HCT116 (cell line): ENCODE measurements around the gene ANAPC4. TPM values are rescaled to one million over a fixed set of nuclear protein-coding genes. Genes with fewer than 3 reads are reported as not detected.

Source experiments
- ATAC-seq: fragments of 200-7000 bp; cut with Tn5 transposase; 2 replicates; pipeline ENCODE4 v1.9.1; 2020; ENCODE audit warnings: mild to moderate bottlenecking, moderate library complexity
- BruUV-seq: library from RNA; stranded (reverse); fragments of 400-500 nt; replicated peaks from 2 replicates; lab custom pipeline; 2021; lab: Mats Ljungman, UMichigan
- CTCF ChIA-PET: fragments of 300-600 bp; sonication (Branson Sonifier 250); formaldehyde crosslinking; loops from one replicate; lab custom pipeline; 2021; ENCODE audit warnings: antibody characterized with exemption; lab: Charles Lee
- POLR2A ChIA-PET: fragments of 300-600, 350-600 bp; sonication (Branson Sonifier 250); formaldehyde crosslinking; loops from one replicate; lab custom pipeline; 2021; ENCODE audit warnings: antibody characterized with exemption; lab: Charles Lee
- RAD21 ChIA-PET, 2 experiments: fragments of 300-600 bp; sonication (Branson Sonifier 250); formaldehyde crosslinking; loops; one replicate each; lab custom pipeline; 2023; ENCODE audit warnings: low total read pairs in 2 of 2; ENCODE audit not compliant: uncharacterized antibody in 2 of 2, unreplicated experiment in 2 of 2, low non-redundant PET in 1 of 2; lab: Charles Lee
- DNase-seq: peaks from one replicate; pipeline ENCODE4 v3.0.0-alpha.2; 2010; ENCODE audit warnings: low read depth, low spot score
- H2AFZ ChIP-seq: fragments of 200-600 bp; shearing (Covaris generic), sonication (generic); 2 replicates; pipeline ENCODE4 v1.6.1; 2017; ENCODE audit warnings: low read depth, mixed run types, mixed read lengths, antibody characterized with exemption, low read length; ENCODE audit not compliant: poor library complexity, severe bottlenecking
- H3K27ac ChIP-seq: 2 replicates; pipeline ENCODE4 v1.5.1; 2012; ENCODE audit warnings: low read depth, low read length
- H3K27me3 ChIP-seq: fragments of 200-600 bp; sonication (generic); 2 replicates; pipeline ENCODE4 v1.6.1; 2016; ENCODE audit warnings: mixed run types, low read length, mixed read lengths; ENCODE audit not compliant: insufficient read depth
- H3K36me3 ChIP-seq, 2 experiments: fragments of 200-500 bp in 1 of 2; fragments of 200-600 bp in 1 of 2; sonication (Bioruptor generic) in 1 of 2; sonication (generic) in 1 of 2; 2 replicates each; pipeline versions ENCODE4 v1.5.1 to v1.6.1; 2014 to 2016; ENCODE audit warnings: low read length in 2 of 2, inconsistent platforms in 1 of 2, mixed read lengths in 1 of 2, mixed run types in 1 of 2; ENCODE audit not compliant: insufficient read depth in 2 of 2, control insufficient read depth in 1 of 2
- H3K4me1 ChIP-seq, 2 experiments: fragments of 200-600 bp in 1 of 2; sonication (generic) in 1 of 2; 2 replicates each; pipeline versions ENCODE4 v1.5.1 to v1.6.1; 2012 to 2017; ENCODE audit warnings: low read length in 2 of 2, inconsistent platforms in 1 of 2, mild to moderate bottlenecking in 1 of 2, mixed read lengths in 1 of 2, mixed run types in 1 of 2, moderate library complexity in 1 of 2; ENCODE audit not compliant: insufficient read depth in 2 of 2, control insufficient read depth in 1 of 2
- H3K4me2 ChIP-seq: fragments of 200-600 bp; sonication (generic); 2 replicates; pipeline ENCODE4 v1.6.1; 2017; ENCODE audit warnings: mixed run types, low read length, mixed read lengths
- H3K4me3 ChIP-seq, 2 experiments: fragments of 200-600 bp in 1 of 2; sonication (generic) in 1 of 2; replicated peaks in 1 of 2; 2 replicates each; pipeline ENCODE4 v1.5.1; 2011 to 2016; ENCODE audit warnings: low read length in 2 of 2, control low read depth in 1 of 2, low read depth in 1 of 2, mild to moderate bottlenecking in 1 of 2, mixed read lengths in 1 of 2, mixed run types in 1 of 2
- H3K79me2 ChIP-seq: fragments of 200-600 bp; sonication (generic); 2 replicates; pipeline ENCODE4 v1.6.1; 2017; ENCODE audit warnings: mild to moderate bottlenecking, mixed run types, low read length, moderate library complexity, mixed read lengths; ENCODE audit not compliant: insufficient read depth
- H3K9ac ChIP-seq: fragments of 200-600 bp; sonication (generic); 2 replicates; pipeline ENCODE4 v1.6.1; 2016; ENCODE audit warnings: low read length, mixed read lengths
- H3K9me2 ChIP-seq: fragments of 200-600 bp; sonication (generic), shearing (Covaris generic); 2 replicates; pipeline ENCODE4 v1.6.1; 2017; ENCODE audit warnings: mixed run types, mild to moderate bottlenecking, moderate library complexity; ENCODE audit not compliant: insufficient read depth
- H3K9me3 ChIP-seq, 2 experiments: fragments of 200-500 bp in 1 of 2; fragments of 200-600 bp in 1 of 2; sonication (Bioruptor generic) in 1 of 2; sonication (generic) in 1 of 2; 2 replicates each; pipeline ENCODE4 v1.6.1; 2014 to 2017; ENCODE audit warnings: low read length in 2 of 2, mixed read lengths in 2 of 2, inconsistent platforms in 1 of 2, low read depth in 1 of 2, mild to moderate bottlenecking in 1 of 2, mixed run types in 1 of 2, moderate library complexity in 1 of 2; ENCODE audit not compliant: control insufficient read depth in 1 of 2, insufficient read depth in 1 of 2
- H4K20me1 ChIP-seq: fragments of 200-600 bp; sonication (generic), shearing (Covaris generic); 2 replicates; pipeline ENCODE4 v1.6.1; 2017; ENCODE audit warnings: mixed run types, mild to moderate bottlenecking, moderate library complexity; ENCODE audit not compliant: insufficient read depth
- CEBPB ChIP-seq: IDR thresholded peaks from 2 replicates; pipeline ENCODE4 v1.6.1; 2012; ENCODE audit warnings: low read depth
- EGR1 ChIP-seq: IDR thresholded peaks from 2 replicates; pipeline ENCODE4 v1.6.1; 2012; ENCODE audit warnings: low read depth
- ELF1 ChIP-seq: IDR thresholded peaks from 2 replicates; pipeline ENCODE4 v1.6.1; 2012; ENCODE audit warnings: low read depth, borderline replicate concordance
- EZH2phosphoT487 ChIP-seq: fragments of 200-600 bp; IDR thresholded peaks from 2 replicates; pipeline ENCODE4 v1.6.1; 2018; ENCODE audit warnings: antibody characterized with exemption, borderline replicate concordance
- FOSL1 ChIP-seq: IDR thresholded peaks from 2 replicates; pipeline ENCODE4 v1.6.1; 2012; ENCODE audit warnings: low read depth
- JUND ChIP-seq: IDR thresholded peaks from 2 replicates; pipeline ENCODE4 v1.6.1; 2012
- SIN3A ChIP-seq: IDR thresholded peaks from 2 replicates; pipeline ENCODE4 v1.6.1; 2012; ENCODE audit warnings: low read depth
- SP1 ChIP-seq: IDR thresholded peaks from 2 replicates; pipeline ENCODE4 v1.6.1; 2012; ENCODE audit warnings: low read depth
- SRF ChIP-seq: IDR thresholded peaks from 2 replicates; pipeline ENCODE4 v1.6.1; 2012; ENCODE audit warnings: low read depth
- TCF7L2 ChIP-seq: IDR thresholded peaks from 2 replicates; pipeline ENCODE4 v1.7.0; 2011; ENCODE audit warnings: borderline replicate concordance, inconsistent platforms; ENCODE audit not compliant: insufficient read depth, insufficient read length; ENCODE audit errors: extremely low read depth
- ZNF274 ChIP-seq: fragments of 200-500 bp; sonication (Bioruptor generic); IDR thresholded peaks from 2 replicates; pipeline ENCODE4 v1.6.1; 2014; ENCODE audit warnings: mild to moderate bottlenecking, low read depth, low read length, inconsistent platforms
- intact Hi-C: fragments of 100-400 bp; cut with micrococcal nuclease; formaldehyde crosslinking; loops from 2 replicates; pipeline ENCODE4 v1.10.0; 2022
- total RNA-seq: library from RNA; stranded (reverse); gene quantifications from one replicate; pipeline ENCODE4 v1.2.1, GENCODE V29; 2021; ENCODE audit not compliant: unreplicated experiment
- TF ChIP-seq, protein P1 (sequence below): IDR thresholded peaks from 2 replicates; pipeline ENCODE4 v1.6.1; 2012
- TF ChIP-seq, protein P2 (sequence below): IDR thresholded peaks from 2 replicates; pipeline ENCODE4 v1.6.1; 2011; ENCODE audit warnings: mild to moderate bottlenecking, low read length, moderate library complexity; ENCODE audit not compliant: insufficient replicate concordance; ENCODE audit errors: extremely low read depth
- TF ChIP-seq, protein P3 (sequence below): IDR thresholded peaks from 2 replicates; pipeline ENCODE4 v1.6.1; 2012; ENCODE audit warnings: low read depth
- TF ChIP-seq, protein P4 (sequence below), 3 experiments: fragments of 200-600 bp in 1 of 3; sonication (generic) in 1 of 3; IDR thresholded peaks in 2 of 3; conservative IDR thresholded peaks in 1 of 3; 2 replicates each; pipeline ENCODE4 v1.5.1; 2012 to 2017; ENCODE audit warnings: low read depth in 2 of 3, low read length in 2 of 3, antibody characterized with exemption in 1 of 3, borderline replicate concordance in 1 of 3, control low read depth in 1 of 3, mild to moderate bottlenecking in 1 of 3, mixed read lengths in 1 of 3, mixed run types in 1 of 3, moderate library complexity in 1 of 3; ENCODE audit not compliant: insufficient read depth in 1 of 3
- TF ChIP-seq, protein P5 (sequence below): IDR thresholded peaks from 2 replicates; pipeline ENCODE4 v1.6.1; 2012

The ANAPC4 gene
- total RNA-seq, 1 experiment from 2014 or later, result 29.2 TPM

DNA sequence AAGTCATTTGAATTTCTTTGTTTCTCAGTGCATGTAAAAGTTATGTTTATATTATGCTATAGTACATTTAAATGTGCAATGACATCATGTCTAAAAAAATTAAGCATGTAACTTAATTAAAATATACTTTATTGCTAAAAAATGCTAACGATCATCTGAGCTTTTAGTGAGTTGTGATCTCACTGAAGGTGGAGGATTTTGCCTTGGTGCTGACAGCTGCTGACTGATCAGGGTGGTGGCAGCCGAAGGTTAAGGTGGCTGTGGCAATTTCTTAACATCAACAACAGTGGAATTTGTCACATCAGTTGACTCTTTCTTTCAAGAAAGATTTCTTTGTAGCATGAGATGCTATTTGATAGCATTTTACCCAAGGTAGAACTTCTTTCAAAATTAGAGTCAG, 6.6 kb downstream of the ANAPC4 start:
- Histone ChIP-seq H3K79me2 (peaks cover 20% of the 10 kb centered on the region), H3K27ac (no peak overlapping the region), H3K4me1 (peaks cover 0 to 2% of the 10 kb centered on the region in 2 experiments; a peak in 1 of 4 replicates), H3K9me2 (no peaks in the 10 kb centered on the region), H3K9me3 (peaks cover 0 to 2% of the 10 kb centered on the region in 2 experiments; a peak in 1 of 4 replicates), H3K4me3 (no peak overlapping the region), H2AFZ (no peak overlapping the region), H3K27me3 (no peaks in the 10 kb centered on the region), H3K4me2 (no peak overlapping the region), H3K36me3 (peaks cover 12 to 22% of the 10 kb centered on the region in 2 experiments; a peak in 3 of 4 replicates), H4K20me1 (no peaks in the 10 kb centered on the region), H3K9ac (no peak overlapping the region)
- ChIA-PET RAD21 (no interaction called here), CTCF (no interaction called here), POLR2A (no interaction called here)
- no peak for TF ChIP-seq TCF7L2
- no peak for TF ChIP-seq JUND
- no peak for TF ChIP-seq EGR1
- no peak for TF ChIP-seq EZH2phosphoT487
- TF ChIP-seq, protein P1, sequence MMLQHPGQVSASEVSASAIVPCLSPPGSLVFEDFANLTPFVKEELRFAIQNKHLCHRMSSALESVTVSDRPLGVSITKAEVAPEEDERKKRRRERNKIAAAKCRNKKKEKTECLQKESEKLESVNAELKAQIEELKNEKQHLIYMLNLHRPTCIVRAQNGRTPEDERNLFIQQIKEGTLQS, result no peak
- no peak for TF ChIP-seq FOSL1
- TF ChIP-seq SIN3A, result no peak
- no peak for TF ChIP-seq SP1
- TF ChIP-seq, protein P2, sequence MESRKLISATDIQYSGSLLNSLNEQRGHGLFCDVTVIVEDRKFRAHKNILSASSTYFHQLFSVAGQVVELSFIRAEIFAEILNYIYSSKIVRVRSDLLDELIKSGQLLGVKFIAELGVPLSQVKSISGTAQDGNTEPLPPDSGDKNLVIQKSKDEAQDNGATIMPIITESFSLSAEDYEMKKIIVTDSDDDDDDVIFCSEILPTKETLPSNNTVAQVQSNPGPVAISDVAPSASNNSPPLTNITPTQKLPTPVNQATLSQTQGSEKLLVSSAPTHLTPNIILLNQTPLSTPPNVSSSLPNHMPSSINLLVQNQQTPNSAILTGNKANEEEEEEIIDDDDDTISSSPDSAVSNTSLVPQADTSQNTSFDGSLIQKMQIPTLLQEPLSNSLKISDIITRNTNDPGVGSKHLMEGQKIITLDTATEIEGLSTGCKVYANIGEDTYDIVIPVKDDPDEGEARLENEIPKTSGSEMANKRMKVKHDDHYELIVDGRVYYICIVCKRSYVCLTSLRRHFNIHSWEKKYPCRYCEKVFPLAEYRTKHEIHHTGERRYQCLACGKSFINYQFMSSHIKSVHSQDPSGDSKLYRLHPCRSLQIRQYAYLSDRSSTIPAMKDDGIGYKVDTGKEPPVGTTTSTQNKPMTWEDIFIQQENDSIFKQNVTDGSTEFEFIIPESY, result no peak
- TF ChIP-seq, protein P3, sequence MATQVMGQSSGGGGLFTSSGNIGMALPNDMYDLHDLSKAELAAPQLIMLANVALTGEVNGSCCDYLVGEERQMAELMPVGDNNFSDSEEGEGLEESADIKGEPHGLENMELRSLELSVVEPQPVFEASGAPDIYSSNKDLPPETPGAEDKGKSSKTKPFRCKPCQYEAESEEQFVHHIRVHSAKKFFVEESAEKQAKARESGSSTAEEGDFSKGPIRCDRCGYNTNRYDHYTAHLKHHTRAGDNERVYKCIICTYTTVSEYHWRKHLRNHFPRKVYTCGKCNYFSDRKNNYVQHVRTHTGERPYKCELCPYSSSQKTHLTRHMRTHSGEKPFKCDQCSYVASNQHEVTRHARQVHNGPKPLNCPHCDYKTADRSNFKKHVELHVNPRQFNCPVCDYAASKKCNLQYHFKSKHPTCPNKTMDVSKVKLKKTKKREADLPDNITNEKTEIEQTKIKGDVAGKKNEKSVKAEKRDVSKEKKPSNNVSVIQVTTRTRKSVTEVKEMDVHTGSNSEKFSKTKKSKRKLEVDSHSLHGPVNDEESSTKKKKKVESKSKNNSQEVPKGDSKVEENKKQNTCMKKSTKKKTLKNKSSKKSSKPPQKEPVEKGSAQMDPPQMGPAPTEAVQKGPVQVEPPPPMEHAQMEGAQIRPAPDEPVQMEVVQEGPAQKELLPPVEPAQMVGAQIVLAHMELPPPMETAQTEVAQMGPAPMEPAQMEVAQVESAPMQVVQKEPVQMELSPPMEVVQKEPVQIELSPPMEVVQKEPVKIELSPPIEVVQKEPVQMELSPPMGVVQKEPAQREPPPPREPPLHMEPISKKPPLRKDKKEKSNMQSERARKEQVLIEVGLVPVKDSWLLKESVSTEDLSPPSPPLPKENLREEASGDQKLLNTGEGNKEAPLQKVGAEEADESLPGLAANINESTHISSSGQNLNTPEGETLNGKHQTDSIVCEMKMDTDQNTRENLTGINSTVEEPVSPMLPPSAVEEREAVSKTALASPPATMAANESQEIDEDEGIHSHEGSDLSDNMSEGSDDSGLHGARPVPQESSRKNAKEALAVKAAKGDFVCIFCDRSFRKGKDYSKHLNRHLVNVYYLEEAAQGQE, result no peak
- TF ChIP-seq, protein P4, sequence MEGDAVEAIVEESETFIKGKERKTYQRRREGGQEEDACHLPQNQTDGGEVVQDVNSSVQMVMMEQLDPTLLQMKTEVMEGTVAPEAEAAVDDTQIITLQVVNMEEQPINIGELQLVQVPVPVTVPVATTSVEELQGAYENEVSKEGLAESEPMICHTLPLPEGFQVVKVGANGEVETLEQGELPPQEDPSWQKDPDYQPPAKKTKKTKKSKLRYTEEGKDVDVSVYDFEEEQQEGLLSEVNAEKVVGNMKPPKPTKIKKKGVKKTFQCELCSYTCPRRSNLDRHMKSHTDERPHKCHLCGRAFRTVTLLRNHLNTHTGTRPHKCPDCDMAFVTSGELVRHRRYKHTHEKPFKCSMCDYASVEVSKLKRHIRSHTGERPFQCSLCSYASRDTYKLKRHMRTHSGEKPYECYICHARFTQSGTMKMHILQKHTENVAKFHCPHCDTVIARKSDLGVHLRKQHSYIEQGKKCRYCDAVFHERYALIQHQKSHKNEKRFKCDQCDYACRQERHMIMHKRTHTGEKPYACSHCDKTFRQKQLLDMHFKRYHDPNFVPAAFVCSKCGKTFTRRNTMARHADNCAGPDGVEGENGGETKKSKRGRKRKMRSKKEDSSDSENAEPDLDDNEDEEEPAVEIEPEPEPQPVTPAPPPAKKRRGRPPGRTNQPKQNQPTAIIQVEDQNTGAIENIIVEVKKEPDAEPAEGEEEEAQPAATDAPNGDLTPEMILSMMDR (IDR thresholded peaks at IDR 0.05 in 2 of 3, conservative IDR thresholded peaks at IDR 0.05 in 1 of 3; ENCODE audit: borderline replicate concordance in 1 of 3, insufficient read depth in 1 of 3, low read depth in 2 of 3, low read length in 2 of 3), result no peak
- TF ChIP-seq ELF1, result no peak
- no peak for TF ChIP-seq CEBPB
- TF ChIP-seq, protein P5, sequence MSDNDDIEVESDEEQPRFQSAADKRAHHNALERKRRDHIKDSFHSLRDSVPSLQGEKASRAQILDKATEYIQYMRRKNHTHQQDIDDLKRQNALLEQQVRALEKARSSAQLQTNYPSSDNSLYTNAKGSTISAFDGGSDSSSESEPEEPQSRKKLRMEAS, result no peak
- no peak for TF ChIP-seq SRF
- TF ChIP-seq ZNF274, result no peak
- no peak for DNase-seq
- no peak for ATAC-seq
- intact Hi-C loops, result no loop called here
- no TSS peak for BruUV-seq
